ENCODE data around the gene PDGFC.

PDGFC gene

GRCh38 chr4:156734965-156735895 is 236.4 kb downstream of the PDGFC start:
- no peak overlapping the region for H3K4me3 Mint-ChIP-seq
- H3K27ac Mint-ChIP-seq = no peak overlapping the region
- no peaks in the 10 kb centered on the region for H3K4me1 Mint-ChIP-seq
- no peaks in the 10 kb centered on the region for H3K27me3 Mint-ChIP-seq (ENCODE audit: low read depth)
- no peak for TF ChIP-seq CTCF (IDR thresholded peaks at IDR 0.05; ENCODE audit: unreplicated experiment in 3 of 3)
- H3K36me3 Mint-ChIP-seq (ENCODE audit: low read depth) = peaks cover 18% of the 10 kb centered on the region
- peaks cover 48% of the 10 kb centered on the region for H3K9me3 Mint-ChIP-seq

GRCh38 chr4:156733582-156733981 is 238.0 kb downstream of the PDGFC start:
- no peak overlapping the region for H3K4me3 Mint-ChIP-seq
- no peak overlapping the region for H3K27ac Mint-ChIP-seq
- no peaks in the 10 kb centered on the region for H3K27me3 Mint-ChIP-seq (ENCODE audit: low read depth)
- TF ChIP-seq CTCF (IDR thresholded peaks at IDR 0.05; ENCODE audit: unreplicated experiment in 3 of 3) = no peak
- H3K36me3 Mint-ChIP-seq (ENCODE audit: low read depth) = peaks cover 18% of the 10 kb centered on the region
- no peaks in the 10 kb centered on the region for H3K4me1 Mint-ChIP-seq
- H3K9me3 Mint-ChIP-seq = peaks cover 44% of the 10 kb centered on the region

GRCh38 chr4:156732634-156733033 is 239.0 kb downstream of the PDGFC start:
- Mint-ChIP-seq H3K27ac (no peak overlapping the region), H3K4me1 (no peaks in the 10 kb centered on the region), H3K4me3 (no peak overlapping the region), H3K27me3 (ENCODE audit: low read depth) (no peaks in the 10 kb centered on the region), H3K9me3 (peaks cover 44% of the 10 kb centered on the region), H3K36me3 (ENCODE audit: low read depth) (peaks cover 18% of the 10 kb centered on the region)
- no peak for TF ChIP-seq CTCF (IDR thresholded peaks at IDR 0.05; ENCODE audit: unreplicated experiment in 3 of 3)

GRCh38 chr4:156729416-156729815 is 242.2 kb downstream of the PDGFC start:
- Mint-ChIP-seq H3K27me3 (ENCODE audit: low read depth) (no peaks in the 10 kb centered on the region), H3K9me3 (peaks cover 31% of the 10 kb centered on the region)
- no peak for TF ChIP-seq CTCF (IDR thresholded peaks at IDR 0.05; ENCODE audit: unreplicated experiment in 3 of 3)

GRCh38 chr4:156725257-156725656 is 246.3 kb downstream of the PDGFC start:
- Mint-ChIP-seq H3K36me3 (ENCODE audit: low read depth) (no peaks in the 10 kb centered on the region), H3K4me3 (no peak overlapping the region), H3K9me3 (peaks cover 10% of the 10 kb centered on the region), H3K27ac (no peak overlapping the region), H3K27me3 (ENCODE audit: low read depth) (no peaks in the 10 kb centered on the region), H3K4me1 (peaks cover 4% of the 10 kb centered on the region)
- no peak for TF ChIP-seq CTCF (IDR thresholded peaks at IDR 0.05; ENCODE audit: unreplicated experiment in 3 of 3)

More at GRCh38 chr4:156729416-156729815, 242.2 kb downstream of the PDGFC start:
- Mint-ChIP-seq H3K36me3 (ENCODE audit: low read depth) (peaks cover 11% of the 10 kb centered on the region), H3K4me3 (no peak overlapping the region), H3K4me1 (peaks cover 4% of the 10 kb centered on the region), H3K27ac (no peak overlapping the region)
